ENCODE data around the gene SLFN12. TPM values are rescaled to one million over a fixed set of nuclear protein-coding genes. Genes with fewer than 3 reads are reported as not detected.

The SLFN12 gene
- total RNA-seq, result 23.4 and 86.5 TPM in 2 replicates

GRCh38 chr17:35432176-35433074, at the start of gene SLFN12:
TSS of gene SLFN12 (minus strand) at chr17:35432500. CDS start at chr17:35423028, 9,472 bp downstream.

DNA sequence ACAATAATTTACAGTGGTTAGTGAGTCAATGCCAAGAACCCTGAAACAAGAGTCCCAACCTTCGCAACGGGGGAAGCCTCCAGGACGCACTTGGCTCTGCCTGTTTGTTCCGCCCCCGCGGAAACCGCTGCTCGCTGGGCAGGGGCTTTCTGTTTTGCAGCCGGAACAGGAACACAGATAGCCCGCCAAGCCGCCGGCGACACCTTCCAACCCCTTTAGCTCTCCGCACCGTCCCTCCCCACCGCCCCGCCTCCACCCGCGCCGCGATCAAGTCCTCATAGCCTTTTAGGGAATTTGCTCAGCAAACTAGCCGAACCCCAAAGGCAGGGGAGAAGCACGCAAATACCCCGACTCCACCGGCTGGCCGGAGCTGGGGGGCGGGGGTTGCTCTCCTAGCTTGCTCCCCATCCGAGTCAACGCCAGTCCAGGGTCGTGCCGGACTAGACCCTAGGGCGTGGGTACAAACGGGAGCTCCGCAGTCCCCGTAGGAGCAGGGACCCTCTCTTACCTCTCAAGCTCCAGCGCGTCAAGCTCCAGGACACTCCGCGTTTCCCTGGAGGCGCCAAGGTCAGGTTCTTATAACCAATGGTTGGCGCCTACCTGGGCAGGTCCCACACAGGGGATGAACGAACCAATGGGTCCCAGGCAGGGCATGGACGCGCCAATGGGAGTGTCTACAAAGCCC, 16.1 kb upstream of the SLFN12 start, which contains the start of gene SLFN13:
Gene SLFN13 (minus strand): TSS at position 553 of the 685 bp plus-strand sequence. CDS start 3,086 bp downstream, outside the sequence.

DNA sequence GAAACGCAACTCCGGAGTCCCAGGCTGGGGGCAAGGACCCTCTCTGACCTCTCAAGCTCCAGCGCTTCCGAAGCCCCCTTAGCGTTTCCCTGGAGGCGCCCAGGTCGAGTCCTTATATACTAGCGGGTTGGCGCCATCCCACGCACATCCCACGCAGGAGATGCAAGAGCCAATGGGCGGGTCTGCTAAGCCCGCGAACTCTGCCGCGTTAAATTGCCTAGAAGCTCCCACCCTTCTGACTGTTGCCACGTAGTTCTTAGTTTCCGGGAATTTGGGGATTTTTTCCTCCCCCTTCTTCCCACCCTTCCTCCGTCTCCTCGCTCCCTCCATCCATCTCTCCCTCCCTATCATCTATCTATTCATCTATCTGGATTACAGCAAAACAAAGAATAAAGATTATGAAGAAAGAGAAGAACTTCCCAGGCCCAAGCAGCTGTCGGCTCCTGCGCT, 58.7 kb downstream of the SLFN12 start, which contains the start of gene SLFN11:
Gene SLFN11 (minus strand): TSS at position 88 of the 450 bp plus-strand sequence. CDS start 9,814 bp downstream, outside the sequence.

Other genes with a start within 250 kb of the SLFN12 start
- gene SLC35G3, start 238.1 kb downstream of the SLFN12 start, total RNA-seq, result not detected in 2 replicates
- 27.6 and 91.5 TPM in 2 replicates for gene SLFN5, start 189.4 kb downstream of the SLFN12 start, total RNA-seq
- 57.8 and 227 TPM in 2 replicates for gene SLFN11, start 58.9 kb downstream of the SLFN12 start, total RNA-seq
- 1.3 and 5.8 TPM in 2 replicates for gene SLFN13, start 16.3 kb upstream of the SLFN12 start, total RNA-seq
- 0.15 TPM in 1 of 2 replicates, not detected in the other for gene SLFN12L, start 105.2 kb upstream of the SLFN12 start, total RNA-seq
- gene SLFN14, start 128.3 kb upstream of the SLFN12 start, total RNA-seq, result not detected in 2 replicates
- 2.3 and 2.6 TPM in 2 replicates for gene PEX12, start 146.1 kb upstream of the SLFN12 start, total RNA-seq
- 83.5 and 84.5 TPM in 2 replicates for gene AP2B1, start 154.8 kb upstream of the SLFN12 start, total RNA-seq

Measured in epithelial cell of umbilical artery (primary cell).